WTC11 (cell line): ENCODE results near the gene UAP1. TPM values are rescaled to one million over a fixed set of nuclear protein-coding genes. Genes with fewer than 3 reads are reported as not detected.

Experiments used
- ATAC-seq: fragments of 200-7000 bp; cut with Tn5 transposase; 2 replicates; pipeline ENCODE4 v1.10.0; 2021; ENCODE audit warnings: mild to moderate bottlenecking, moderate library complexity
- CTCF ChIA-PET: fragments of 300-600 bp; sonication (Branson Sonifier 250); formaldehyde crosslinking; loops from one replicate; lab custom pipeline; 2021; ENCODE audit warnings: antibody characterized with exemption; lab: Charles Lee
- POLR2A ChIA-PET: fragments of 350-600 bp; sonication (Branson Sonifier 250); formaldehyde crosslinking; loops from one replicate; lab custom pipeline; 2021; ENCODE audit warnings: antibody characterized with exemption; lab: Charles Lee
- DNase-seq: peaks from one replicate; pipeline ENCODE4 v3.0.0; 2021; ENCODE audit warnings: low spot score
- H3K27ac Mint-ChIP-seq: 2 replicates; pipeline ENCODE4 v1.8.0; 2021; ENCODE audit warnings: mixed read lengths
- H3K27me3 Mint-ChIP-seq: 2 replicates; pipeline ENCODE4 v1.8.0; 2021; ENCODE audit warnings: low read depth, mild to moderate bottlenecking, moderate library complexity, mixed read lengths
- H3K36me3 Mint-ChIP-seq: 2 replicates; pipeline ENCODE4 v1.8.0; 2021; ENCODE audit warnings: mixed read lengths
- H3K4me1 Mint-ChIP-seq: 2 replicates; pipeline ENCODE4 v1.8.0; 2022; ENCODE audit warnings: mixed read lengths
- H3K4me3 Mint-ChIP-seq: 2 replicates; pipeline ENCODE4 v1.8.0; 2021; ENCODE audit warnings: mild to moderate bottlenecking, moderate library complexity, mixed read lengths
- H3K9me3 Mint-ChIP-seq: 2 replicates; pipeline ENCODE4 v1.8.0; 2021; ENCODE audit warnings: mixed read lengths
- GRHL2 ChIP-seq: fragments of 250-450 bp; sonication (Bioruptor Pico); IDR thresholded peaks from 2 replicates; pipeline ENCODE4 v1.8.0; 2022; ENCODE audit warnings: mild to moderate bottlenecking, moderate library complexity; ENCODE audit not compliant: insufficient replicate concordance, severe bottlenecking
- MXD4 ChIP-seq: fragments of 250-450 bp; sonication (Bioruptor Pico); IDR thresholded peaks from 2 replicates; pipeline ENCODE4 v1.8.0; 2021; ENCODE audit warnings: mild to moderate bottlenecking, moderate library complexity, borderline replicate concordance
- NFATC4 ChIP-seq: fragments of 250-450 bp; sonication (Bioruptor Pico); IDR thresholded peaks from 2 replicates; pipeline ENCODE4 v1.9.0; 2021; ENCODE audit warnings: mild to moderate bottlenecking
- OVOL2 ChIP-seq: fragments of 250-450 bp; sonication (Bioruptor Pico); IDR thresholded peaks from 2 replicates; pipeline ENCODE4 v1.9.0; 2021; ENCODE audit warnings: mild to moderate bottlenecking, borderline replicate concordance
- PRDM15 ChIP-seq: sonication (generic); formaldehyde crosslinking; IDR thresholded peaks from 2 replicates; pipeline ENCODE4 v1.8.0; 2022; ENCODE audit warnings: missing genetic modification reagents
- PREB ChIP-seq: sonication (generic); formaldehyde crosslinking; IDR thresholded peaks from 2 replicates; pipeline ENCODE4 v1.8.1; 2022; ENCODE audit warnings: mild to moderate bottlenecking, missing genetic modification reagents, moderate library complexity, borderline replicate concordance
- PRRX2 ChIP-seq: fragments of 250-450 bp; sonication (Bioruptor Pico); IDR thresholded peaks from 2 replicates; pipeline ENCODE4 v1.8.0; 2021; ENCODE audit warnings: mild to moderate bottlenecking
- RORB ChIP-seq: fragments of 250-450 bp; sonication (Bioruptor Pico); IDR thresholded peaks from 2 replicates; pipeline ENCODE4 v1.9.0; 2021; ENCODE audit warnings: mild to moderate bottlenecking
- SP1 ChIP-seq: sonication (generic); formaldehyde crosslinking; conservative IDR thresholded peaks from 2 replicates; pipeline ENCODE4 v1.8.1; 2022; ENCODE audit warnings: missing genetic modification reagents
- USF2 ChIP-seq: sonication (generic); formaldehyde crosslinking; IDR thresholded peaks from 2 replicates; pipeline ENCODE4 v1.8.1; 2023; ENCODE audit warnings: mild to moderate bottlenecking, missing genetic modification reagents, moderate library complexity
- ZNF121 ChIP-seq: sonication (generic); formaldehyde crosslinking; IDR thresholded peaks from 2 replicates; pipeline ENCODE4 v1.8.0; 2023; ENCODE audit warnings: missing genetic modification reagents
- ZNF219 ChIP-seq: sonication (generic); formaldehyde crosslinking; IDR thresholded peaks from 2 replicates; pipeline ENCODE4 v1.8.0; 2023; ENCODE audit warnings: missing genetic modification reagents, mild to moderate bottlenecking, borderline replicate concordance
- ZNF232 ChIP-seq: sonication (generic); formaldehyde crosslinking; IDR thresholded peaks from 2 replicates; pipeline ENCODE4 v1.8.0; 2022; ENCODE audit warnings: mild to moderate bottlenecking, missing genetic modification reagents
- ZNF671 ChIP-seq: fragments of 250-450 bp; sonication (Bioruptor Pico); IDR thresholded peaks from 2 replicates; pipeline ENCODE4 v1.8.0; 2021; ENCODE audit warnings: mild to moderate bottlenecking
- ZSCAN18 ChIP-seq: fragments of 250-450 bp; sonication (Bioruptor Pico); IDR thresholded peaks from 2 replicates; pipeline ENCODE4 v2.1.2; 2022; ENCODE audit warnings: mild to moderate bottlenecking, moderate library complexity
- total RNA-seq: library from RNA; stranded (reverse); gene quantifications from 3 replicates; pipeline ENCODE4 v1.2.3, GENCODE V29; 2021
- TF ChIP-seq, protein P1 (sequence below): sonication (generic); formaldehyde crosslinking; conservative IDR thresholded peaks from 2 replicates; pipeline ENCODE4 v1.8.1; 2022; ENCODE audit warnings: mild to moderate bottlenecking, missing genetic modification reagents
- TF ChIP-seq, protein P2 (sequence below): sonication (generic); formaldehyde crosslinking; IDR thresholded peaks from 2 replicates; pipeline ENCODE4 v1.8.1; 2023; ENCODE audit warnings: mild to moderate bottlenecking, missing genetic modification reagents
- TF ChIP-seq, protein P3 (sequence below): sonication (generic); formaldehyde crosslinking; IDR thresholded peaks from 2 replicates; pipeline ENCODE4 v1.8.0; 2023; ENCODE audit warnings: missing genetic modification reagents, mild to moderate bottlenecking, borderline replicate concordance

The UAP1 gene
- total RNA-seq, 1 experiment from 2014 or later: 31.1 TPM

GRCh38 chr1:162530988-162531319 is 30.6 kb upstream of the UAP1 start (continued):
- TF ChIP-seq MXD4: no peak
- no peak for TF ChIP-seq ZNF219 (CRISPR knock-in tag)
- no peak for TF ChIP-seq ZNF121

- POLR2A ChIA-PET: no interaction called here
- no peak for DNase-seq
Measured at GRCh38 chr1:162535501-162535900, 26.0 kb upstream of the UAP1 start.

GRCh38 chr1:162536511-162536910 is 25.0 kb upstream of the UAP1 start:
- Mint-ChIP-seq H3K4me3 (no peak overlapping the region), H3K27ac (no peak overlapping the region), H3K36me3 (no peaks in the 10 kb centered on the region), H3K27me3 (no peaks in the 10 kb centered on the region), H3K9me3 (no peaks in the 10 kb centered on the region), H3K4me1 (no peaks in the 10 kb centered on the region; the same call in 1 of the 2 replicates)
- CTCF ChIA-PET: interaction anchor here (0.7 kb wide), 2 partner anchors 760 to 1359 kb away, joined by 3 to 4 read pairs; no protein-coding TSS in a partner anchor
- DNase-seq: no peak
- POLR2A ChIA-PET: no interaction called here
- ATAC-seq: no peak
- TF ChIP-seq, protein P1, sequence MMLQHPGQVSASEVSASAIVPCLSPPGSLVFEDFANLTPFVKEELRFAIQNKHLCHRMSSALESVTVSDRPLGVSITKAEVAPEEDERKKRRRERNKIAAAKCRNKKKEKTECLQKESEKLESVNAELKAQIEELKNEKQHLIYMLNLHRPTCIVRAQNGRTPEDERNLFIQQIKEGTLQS (CRISPR knock-in tag): no peak
- TF ChIP-seq OVOL2 (CRISPR knock-in tag) (no peak), ZNF232 (CRISPR knock-in tag) (no peak), RORB (CRISPR knock-in tag) (no peak), PRDM15 (no peak), NFATC4 (CRISPR knock-in tag) (no peak), SP1 (CRISPR knock-in tag) (no peak), PRRX2 (CRISPR knock-in tag) (no peak), PREB (CRISPR knock-in tag) (no peak), GRHL2 (CRISPR knock-in tag) (no peak), ZSCAN18 (CRISPR knock-in tag) (no peak), ZNF671 (CRISPR knock-in tag) (no peak)
- TF ChIP-seq, protein P2, sequence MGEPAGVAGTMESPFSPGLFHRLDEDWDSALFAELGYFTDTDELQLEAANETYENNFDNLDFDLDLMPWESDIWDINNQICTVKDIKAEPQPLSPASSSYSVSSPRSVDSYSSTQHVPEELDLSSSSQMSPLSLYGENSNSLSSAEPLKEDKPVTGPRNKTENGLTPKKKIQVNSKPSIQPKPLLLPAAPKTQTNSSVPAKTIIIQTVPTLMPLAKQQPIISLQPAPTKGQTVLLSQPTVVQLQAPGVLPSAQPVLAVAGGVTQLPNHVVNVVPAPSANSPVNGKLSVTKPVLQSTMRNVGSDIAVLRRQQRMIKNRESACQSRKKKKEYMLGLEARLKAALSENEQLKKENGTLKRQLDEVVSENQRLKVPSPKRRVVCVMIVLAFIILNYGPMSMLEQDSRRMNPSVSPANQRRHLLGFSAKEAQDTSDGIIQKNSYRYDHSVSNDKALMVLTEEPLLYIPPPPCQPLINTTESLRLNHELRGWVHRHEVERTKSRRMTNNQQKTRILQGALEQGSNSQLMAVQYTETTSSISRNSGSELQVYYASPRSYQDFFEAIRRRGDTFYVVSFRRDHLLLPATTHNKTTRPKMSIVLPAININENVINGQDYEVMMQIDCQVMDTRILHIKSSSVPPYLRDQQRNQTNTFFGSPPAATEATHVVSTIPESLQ (CRISPR knock-in tag): no peak

More at GRCh38 chr1:162535501-162535900, 26.0 kb upstream of the UAP1 start:
- no peak for ATAC-seq
- TF ChIP-seq USF2 (CRISPR knock-in tag): no peak
- TF ChIP-seq, protein P3, sequence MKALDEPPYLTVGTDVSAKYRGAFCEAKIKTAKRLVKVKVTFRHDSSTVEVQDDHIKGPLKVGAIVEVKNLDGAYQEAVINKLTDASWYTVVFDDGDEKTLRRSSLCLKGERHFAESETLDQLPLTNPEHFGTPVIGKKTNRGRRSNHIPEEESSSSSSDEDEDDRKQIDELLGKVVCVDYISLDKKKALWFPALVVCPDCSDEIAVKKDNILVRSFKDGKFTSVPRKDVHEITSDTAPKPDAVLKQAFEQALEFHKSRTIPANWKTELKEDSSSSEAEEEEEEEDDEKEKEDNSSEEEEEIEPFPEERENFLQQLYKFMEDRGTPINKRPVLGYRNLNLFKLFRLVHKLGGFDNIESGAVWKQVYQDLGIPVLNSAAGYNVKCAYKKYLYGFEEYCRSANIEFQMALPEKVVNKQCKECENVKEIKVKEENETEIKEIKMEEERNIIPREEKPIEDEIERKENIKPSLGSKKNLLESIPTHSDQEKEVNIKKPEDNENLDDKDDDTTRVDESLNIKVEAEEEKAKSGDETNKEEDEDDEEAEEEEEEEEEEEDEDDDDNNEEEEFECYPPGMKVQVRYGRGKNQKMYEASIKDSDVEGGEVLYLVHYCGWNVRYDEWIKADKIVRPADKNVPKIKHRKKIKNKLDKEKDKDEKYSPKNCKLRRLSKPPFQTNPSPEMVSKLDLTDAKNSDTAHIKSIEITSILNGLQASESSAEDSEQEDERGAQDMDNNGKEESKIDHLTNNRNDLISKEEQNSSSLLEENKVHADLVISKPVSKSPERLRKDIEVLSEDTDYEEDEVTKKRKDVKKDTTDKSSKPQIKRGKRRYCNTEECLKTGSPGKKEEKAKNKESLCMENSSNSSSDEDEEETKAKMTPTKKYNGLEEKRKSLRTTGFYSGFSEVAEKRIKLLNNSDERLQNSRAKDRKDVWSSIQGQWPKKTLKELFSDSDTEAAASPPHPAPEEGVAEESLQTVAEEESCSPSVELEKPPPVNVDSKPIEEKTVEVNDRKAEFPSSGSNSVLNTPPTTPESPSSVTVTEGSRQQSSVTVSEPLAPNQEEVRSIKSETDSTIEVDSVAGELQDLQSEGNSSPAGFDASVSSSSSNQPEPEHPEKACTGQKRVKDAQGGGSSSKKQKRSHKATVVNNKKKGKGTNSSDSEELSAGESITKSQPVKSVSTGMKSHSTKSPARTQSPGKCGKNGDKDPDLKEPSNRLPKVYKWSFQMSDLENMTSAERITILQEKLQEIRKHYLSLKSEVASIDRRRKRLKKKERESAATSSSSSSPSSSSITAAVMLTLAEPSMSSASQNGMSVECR: no peak
- Mint-ChIP-seq H3K36me3 (no peaks in the 10 kb centered on the region), H3K27ac (no peak overlapping the region), H3K4me3 (no peak overlapping the region), H3K27me3 (no peaks in the 10 kb centered on the region), H3K4me1 (peaks cover 7% of the 10 kb centered on the region), H3K9me3 (no peaks in the 10 kb centered on the region)
- CTCF ChIA-PET: interaction anchor here (0.7 kb wide), 2 partner anchors 793 to 1360 kb away, joined by 3 to 4 read pairs; no protein-coding TSS in a partner anchor
